Stimulated activated CD4-positive, alpha-beta T cell treated with anti-CD3 and anti-CD28 coated beads, Interleukin-4, amount 100 ng/mL, for 1 hour (primary cell): ENCODE data around the gene RREB1.
"Not testable (repeated sequence)": the region's sequence is repeated elsewhere in the genome, so short reads cannot be mapped to it uniquely, and the experiment has no call there.

Experiments used
- DNase-seq: peaks from one replicate; pipeline ENCODE4 v3.0.0-alpha.2; 2020

Gene RREB1

DNA sequence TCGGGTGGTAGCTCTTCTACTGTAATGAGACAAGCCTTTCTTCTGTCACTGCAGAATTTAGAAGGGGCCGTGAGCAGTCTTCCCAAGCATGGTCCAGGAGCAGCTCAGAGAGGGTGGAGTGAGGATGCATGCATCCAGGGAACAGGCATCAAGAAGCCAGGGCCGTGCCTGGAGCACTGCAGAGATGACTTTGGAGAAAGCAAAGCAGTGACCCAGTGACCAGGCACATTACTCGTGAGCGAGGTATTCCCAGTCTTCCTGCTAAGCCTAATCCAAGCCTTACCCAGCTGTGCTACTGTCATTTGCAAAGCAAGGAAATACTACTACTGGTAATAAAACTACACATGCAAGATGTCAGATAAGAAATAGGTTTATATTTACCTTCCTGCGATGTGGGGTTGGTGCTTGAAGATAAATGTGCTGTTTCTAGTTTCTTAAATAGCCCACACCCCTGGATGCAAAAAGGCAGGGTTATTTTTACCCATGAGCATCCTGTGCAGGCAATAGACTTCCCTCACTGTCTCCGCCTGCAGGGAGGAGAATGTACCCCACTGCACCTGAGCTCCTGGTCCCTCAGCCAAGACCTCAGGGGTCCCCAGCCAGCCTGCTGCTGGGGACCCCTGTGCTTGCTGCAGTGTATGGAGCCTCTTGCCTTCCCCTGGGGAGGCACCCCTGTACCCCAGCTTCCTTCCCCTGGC, 142.3 kb downstream of the RREB1 start:
- DNase-seq = no peak

DNA sequence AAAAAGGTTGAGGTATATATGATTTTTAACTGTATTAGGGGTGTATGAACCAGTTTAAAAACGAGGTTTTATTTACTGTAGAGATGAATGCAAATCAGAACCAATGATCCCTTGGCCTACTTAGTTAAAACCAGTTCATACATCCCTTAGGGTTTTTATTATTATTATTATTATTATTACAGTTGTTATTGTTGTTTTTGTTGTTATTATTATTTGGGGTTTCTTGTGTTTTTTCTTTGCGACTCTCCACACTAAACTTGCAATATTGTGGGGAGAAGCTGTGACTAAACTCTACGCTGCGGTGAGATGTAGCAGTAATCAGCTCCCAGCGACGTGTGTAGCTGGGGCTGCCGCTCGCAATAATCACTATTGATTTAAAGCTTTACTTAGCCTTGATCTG, 143.1 kb downstream of the RREB1 start:
- no peak for DNase-seq

DNA sequence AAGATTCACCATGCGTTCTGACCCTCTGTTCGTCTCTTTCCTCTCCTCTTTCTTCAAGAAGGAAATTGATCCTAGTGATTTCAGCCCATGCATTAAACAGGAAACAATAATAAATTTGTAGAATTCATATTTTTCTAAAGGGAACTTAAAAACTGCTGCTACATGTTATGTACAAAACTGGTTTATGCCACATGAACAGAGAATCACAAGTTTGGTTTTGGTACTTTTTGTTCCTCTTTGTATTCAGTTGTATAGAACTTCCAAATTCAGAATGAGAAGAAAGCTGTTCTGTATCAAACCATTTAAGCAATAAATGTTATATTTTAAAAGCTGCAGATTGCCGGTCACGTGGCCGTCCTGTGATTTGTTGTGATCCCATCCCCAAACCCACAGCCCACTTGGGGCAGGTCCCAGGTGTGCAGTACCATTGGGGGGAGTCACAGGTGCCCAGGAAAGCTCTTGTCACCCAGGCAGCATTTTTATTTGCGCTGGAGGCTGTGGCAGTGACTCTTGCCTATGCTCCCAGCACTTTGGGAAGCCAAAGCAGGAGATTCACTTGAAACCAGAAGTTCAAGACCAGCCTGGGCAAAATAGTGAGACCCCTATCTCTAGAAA, 144.0 kb downstream of the RREB1 start:
- no peak for DNase-seq

DNA sequence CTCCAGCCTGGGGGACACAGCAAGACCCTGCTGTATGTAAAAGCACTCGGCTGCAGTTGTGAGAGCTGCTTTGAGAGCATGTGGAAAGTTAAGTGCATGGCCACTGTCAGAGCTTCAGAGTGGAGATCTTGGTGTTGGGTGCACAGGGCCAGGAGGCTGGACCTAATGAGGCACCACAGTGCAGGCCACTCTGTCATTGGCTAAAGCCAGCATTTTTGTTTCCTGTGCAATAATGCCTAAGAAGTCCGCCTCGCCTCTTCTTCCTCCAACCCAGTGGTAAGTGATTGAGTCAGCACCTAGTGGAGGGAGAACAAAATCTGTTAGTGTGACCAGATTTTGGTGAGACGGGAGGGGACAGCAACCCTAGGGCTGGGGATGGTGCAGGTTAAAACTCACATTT, 144.6 kb downstream of the RREB1 start:
- DNase-seq = no peak

DNA sequence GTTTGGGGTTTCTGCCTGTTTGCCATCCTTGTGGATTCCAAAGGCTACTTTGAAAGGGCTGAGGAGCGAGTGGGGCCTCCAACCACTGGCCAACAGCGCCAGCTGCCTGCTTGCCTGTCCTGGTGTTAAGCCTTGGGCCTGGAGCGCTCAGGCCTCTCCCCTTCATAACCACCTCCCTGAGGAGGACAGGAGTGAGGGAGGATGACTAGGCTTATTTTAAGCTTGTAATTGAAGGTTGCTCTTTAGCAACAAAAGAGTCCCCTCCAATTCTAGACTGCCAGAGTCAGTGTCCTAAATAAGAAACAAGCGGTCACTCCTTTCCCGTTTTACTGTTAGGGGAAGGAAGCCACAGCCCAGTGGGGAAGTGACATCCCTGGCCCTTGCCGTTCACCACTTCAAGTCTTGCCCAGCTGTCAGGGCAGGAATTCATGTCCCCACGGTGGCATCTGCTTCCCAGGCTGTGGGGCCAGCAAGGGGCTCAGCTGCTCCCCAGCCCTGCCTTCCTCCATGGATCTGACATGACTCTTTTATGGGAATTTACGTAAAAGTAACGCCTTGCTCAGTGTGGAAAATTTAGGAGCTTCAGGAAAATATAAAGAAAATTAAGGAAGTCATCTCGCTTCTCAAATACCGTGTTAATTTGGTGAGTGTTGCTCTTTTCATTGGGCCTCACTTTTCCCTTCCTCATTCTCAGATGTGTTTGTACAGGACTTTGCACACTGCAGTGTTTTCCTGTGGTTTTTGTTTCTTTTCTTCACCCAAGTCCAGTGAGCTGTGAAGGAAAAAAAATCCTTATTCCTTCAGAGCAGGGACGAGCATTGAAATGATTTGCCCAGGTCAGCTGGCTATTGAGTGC, 147.4 kb downstream of the RREB1 start:
- DNase-seq = no peak

DNA sequence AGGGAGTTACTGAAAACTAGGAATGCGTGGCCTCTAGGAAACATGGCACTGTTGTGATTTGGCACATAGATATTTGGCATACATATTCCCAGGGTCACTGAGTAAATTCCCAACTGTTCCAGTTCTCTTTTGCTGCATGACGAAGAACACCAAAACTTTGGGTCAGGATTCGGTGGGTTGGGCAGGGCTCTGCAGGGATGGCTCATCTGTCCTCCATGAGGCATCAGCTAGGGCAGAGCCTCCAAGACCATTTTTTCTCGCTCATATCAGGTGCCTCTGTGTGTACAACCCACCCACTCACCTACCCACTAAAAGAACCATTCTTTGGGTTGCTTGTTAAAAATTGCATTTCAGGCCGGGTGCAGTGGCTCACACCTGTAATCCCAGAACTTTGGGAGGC, 148.2 kb downstream of the RREB1 start:
- DNase-seq = no peak

DNA sequence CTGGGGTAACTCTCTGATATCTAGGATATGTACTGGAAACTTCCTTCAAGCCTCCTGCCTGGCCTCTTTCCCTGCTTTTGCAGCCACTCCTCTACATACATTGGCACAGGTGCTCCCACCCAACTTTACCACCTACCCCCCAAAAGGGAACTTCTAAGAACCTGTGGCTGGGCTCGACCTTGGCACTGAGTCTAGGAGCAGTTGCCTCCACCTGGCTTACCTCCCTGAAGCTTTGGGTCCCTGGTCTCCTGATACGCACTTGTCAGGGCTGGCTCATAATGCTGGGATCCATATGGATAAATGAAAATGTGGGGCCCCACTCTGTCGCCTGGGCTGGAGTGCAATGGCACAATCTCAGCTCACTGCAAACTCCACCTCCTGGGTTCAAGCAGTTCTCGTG, 149.0 kb downstream of the RREB1 start:
- DNase-seq = no peak

DNA sequence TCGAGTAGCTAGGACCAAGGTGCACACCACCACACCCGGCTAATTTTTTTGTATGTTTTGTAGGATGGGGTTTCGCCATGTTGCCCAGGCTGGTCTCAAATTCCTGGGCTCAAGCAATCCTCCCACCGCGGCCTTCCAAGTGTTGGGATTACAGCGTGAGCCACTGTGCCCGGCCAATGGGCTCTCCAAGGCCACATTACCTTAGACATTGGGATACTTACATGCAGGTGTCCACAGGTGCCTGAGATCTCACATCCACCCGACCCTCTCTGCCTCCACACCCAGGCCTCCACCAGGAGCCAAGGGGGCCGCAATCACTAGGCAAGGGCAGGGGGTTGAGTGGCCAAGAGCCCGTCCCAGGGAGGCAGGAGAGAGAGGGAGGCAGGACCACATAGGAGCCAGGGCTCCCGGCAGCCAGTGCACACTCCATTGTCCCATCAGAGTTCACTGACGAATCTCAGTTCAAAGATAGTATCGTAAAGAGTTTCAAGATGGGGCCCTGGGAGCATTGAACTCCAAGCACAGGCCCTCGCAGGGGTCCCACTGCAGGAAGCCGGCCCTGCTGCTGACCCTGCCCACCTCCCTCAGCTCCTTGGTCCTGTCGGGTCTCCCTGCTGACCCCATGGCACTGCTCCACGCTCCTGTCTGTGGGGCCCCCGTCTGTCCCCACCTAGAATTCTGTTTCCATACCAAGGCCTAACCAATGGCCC, 149.9 kb downstream of the RREB1 start:
- no peak for DNase-seq

DNA sequence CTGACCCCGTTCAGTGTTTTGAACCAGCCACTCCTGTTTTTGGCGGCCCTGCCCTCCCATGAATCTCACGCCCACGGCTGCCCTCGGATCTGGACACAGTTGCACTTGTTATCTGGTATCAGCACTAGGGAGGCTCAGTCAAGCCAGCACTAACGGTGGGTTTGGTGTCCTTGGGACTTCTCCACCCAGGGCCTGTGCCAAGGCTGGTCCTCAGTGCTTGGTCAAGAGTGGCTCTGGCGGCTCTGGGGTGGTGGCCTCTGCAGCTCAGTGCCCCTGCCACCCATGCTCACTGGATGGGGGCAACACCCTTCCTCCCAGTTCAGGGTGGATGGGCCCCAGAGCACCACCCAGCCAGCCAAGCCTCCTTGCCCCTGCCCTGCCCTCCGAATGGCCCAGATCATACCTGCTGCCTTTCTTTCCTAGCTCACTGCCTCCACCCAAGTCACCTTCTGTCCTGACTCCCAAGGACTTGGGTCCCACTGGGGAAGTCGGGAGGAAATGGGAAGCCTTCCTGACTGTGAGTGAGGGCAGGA, 150.5 kb downstream of the RREB1 start:
- DNase-seq = no peak

DNA sequence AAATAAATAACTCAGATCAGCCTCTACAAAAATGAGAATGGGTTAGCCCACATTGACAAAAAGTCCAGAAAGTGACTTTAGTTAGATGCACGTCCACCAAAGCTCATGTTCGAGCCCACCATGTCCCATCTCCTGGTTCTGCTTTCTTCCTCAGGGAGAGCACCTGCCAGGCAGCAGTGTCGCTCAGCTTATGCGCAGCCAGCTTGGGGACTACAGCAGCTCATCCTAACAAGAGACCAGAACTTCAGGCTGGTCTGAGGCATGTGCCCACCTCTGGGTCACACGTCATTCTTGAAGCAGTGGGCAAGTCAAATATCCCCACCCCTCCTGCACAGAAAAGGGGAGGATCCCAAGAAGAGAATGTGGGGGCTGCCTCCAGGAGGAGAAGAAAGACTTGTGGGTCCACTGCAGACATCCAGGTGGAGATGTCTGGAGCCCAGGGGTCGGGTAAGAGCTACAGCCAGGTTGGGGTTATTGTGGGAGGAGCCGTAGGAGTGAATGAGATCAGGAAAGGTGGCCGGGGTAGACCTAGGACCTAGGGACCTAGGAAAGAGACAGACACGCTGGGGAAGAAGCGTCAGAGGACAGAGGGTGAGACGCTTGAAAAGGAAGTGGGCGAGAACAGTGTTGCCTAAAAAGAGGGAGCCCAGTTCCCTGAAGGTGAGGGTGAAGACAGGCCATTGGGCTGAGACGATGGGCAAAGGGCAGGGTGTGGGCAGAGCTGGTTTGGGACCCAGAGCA, 152.7 kb downstream of the RREB1 start:
- DNase-seq = no peak

DNA sequence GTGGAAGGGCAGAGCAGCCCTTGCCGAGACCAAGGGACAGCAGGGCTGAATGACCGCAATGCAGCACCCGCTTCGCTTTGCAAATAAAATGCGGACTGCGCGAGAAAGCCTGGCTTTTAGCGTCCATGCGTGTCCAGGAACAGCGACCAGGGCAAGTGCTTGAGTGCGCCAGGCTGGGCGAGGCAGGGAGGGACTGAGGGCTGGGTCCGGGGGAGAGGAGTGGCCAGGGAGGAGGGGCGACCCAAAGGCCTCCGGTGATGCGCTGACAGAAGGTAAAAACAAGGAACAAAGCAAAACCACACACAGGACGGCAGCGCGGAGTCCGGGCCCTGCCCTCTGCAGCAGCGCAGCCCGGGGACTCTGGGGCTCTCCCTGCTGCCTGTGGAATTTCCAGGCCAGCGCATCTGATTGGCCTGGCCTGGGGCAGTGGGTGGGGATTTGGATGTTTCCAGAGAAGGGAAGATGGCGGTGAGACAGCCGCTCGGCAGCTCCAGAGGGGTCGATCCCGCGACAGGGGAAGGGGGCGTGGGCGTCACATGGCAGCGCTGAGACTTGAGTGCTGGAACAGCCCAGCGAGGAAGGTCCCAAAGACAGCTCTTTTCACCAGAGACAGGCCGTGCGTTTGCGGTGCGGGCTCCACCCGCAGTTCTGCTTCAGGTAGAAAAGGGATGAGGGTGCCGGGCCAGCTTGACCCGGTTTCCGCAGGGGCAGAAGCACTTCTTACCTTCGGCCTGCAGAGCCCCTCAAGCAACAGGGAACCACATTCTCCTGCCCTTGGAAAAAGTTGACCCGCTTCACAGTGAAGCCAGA, 153.5 kb downstream of the RREB1 start:
- DNase-seq = peak; percentile 61

DNA sequence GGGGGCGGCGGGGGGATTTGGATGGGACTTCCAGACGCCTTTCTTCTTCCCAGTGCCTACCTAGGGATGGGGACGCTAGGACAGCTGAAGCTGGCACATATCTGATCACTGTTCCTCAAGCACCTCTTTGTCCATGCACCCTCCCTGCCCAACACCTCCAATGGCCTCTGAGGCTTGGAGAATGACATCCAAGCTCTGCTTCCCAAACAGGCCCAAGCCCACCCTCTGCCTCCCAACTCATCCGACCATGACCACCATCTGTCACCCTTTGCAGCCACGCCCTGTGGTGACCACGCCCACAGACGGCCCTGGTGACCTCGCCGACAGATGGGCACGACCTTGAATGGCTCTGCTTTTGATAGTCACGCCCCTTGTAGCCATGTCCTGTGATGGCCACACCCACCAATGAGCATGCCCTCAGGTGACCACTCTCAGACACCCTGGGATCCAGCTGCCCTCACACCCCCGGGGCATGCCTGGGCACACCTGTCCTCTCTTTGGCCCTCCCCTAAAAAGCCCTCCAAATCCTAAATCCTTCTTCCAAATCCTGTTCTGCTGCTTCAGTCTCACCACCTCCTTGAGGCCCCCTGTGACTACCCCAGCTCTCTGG, 154.2 kb downstream of the RREB1 start:
- DNase-seq = no peak

DNA sequence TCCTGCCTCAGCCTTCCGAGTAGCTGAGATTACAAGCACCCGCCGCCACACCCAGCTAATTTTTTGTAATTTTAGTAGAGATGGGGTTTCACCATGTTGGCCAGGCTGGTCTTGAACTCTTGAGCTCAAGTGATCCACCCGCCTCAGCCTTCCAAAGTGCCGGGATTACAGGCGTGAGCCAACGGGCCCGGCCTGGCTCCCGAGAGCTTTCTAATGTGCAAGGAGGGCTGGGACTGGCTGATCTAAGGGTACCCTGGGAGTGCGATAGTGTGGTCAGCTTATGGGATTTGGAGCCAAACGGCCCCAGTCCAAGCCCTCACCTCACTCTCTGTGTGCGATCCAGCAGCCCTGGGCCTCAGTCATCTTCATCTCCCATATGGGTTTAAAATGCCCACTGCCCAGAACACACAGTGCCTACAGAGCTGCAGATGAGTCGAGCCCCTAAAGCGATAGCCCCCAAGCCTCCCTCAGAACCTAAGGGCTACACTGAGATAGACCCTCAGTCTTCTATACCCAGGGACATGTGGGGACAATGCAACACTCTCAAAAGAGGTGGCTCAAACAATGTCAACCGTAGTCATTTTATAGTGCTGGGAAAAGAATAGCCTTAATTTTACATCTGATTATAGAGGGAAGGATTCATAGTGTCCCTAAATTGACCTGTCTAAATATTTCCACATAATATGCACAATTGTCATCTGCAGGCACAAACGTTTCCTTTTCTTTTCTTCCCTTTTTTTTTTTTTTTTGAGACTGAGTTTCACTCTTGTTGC, 155.2 kb downstream of the RREB1 start:
- DNase-seq = no peak

DNA sequence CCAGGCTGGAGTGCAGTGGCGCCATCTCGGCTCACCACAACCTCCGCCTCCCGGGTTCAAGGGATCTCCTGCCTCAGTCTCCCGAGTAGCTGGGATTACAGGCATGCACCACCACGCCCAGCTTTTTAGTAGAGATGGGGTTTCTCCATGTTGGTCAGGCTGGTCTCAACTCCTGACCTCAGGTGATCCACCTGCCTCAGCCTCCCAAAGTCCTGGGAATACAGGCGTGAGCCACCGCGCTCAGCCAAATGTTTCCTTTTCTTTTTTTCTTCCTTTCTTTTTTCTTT, 155.7 kb downstream of the RREB1 start:
- not testable (repeated sequence) for DNase-seq

DNA sequence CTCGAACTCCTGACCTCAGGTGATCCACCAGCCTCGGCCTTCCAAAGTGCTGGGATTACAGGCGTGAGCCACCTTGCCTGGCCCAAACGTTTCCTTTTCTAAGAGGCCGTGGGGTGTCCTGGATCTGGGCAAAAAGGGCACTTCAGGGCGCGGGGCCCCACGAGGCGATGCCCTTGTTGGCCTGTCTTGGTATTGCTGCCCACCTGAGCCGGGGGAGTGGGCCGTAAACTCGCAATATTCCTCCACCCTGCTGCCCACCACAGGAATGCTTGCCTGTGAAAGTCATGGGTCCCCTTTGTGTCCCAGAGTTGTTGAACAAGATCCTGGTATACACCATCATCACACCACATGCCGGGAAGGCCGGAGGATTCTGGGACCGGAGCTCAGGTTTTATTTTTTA, 156.3 kb downstream of the RREB1 start:
- no peak for DNase-seq

DNA sequence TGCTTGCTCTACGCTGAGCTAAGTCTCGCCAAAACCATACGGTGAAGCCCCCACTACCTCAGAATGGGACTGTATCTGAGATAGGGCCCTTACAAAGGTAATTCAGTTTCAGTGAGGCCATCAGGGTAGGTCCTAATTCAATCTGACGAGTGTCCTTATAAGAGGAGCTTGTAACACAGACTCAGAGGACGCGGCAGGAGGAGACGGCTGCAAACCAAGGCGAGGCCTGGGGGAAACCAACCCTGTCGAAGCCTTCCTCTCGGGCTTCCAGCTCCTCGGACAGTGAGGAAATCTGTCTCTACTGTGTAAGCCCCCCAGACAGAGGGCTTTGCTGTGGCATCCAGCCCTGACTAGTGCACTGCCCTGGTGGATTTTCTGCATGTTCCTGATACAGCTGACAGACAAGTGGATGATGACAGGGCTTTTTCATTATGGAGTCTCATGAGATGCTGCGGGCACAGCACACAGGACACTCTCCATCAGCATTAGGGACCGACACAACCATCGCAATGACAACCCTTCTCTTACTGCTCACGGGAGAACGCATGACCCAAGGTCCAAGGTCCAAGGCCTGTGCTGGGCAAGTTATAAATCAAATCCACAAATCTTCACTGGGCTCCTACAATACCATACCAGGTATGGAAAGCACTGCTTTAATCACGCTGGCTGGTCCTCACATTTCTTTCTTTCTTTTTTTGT, 157.1 kb downstream of the RREB1 start:
- no peak for DNase-seq

DNA sequence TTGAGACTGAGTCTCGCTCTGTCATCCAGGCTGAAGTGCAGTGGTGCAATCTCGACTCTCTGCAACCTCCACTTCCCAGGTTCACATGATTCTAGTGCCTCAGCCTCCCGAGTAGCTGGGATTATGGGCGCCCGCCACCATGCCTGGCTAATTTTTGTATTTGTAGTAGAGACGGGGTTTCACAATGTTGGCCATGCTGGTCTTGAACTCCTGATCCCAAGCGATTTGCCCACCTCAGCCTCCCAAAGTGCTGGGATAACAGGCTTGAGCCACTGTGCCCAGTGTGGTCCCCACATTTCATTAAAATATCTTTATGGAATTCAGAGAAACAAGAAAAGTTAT, 157.6 kb downstream of the RREB1 start:
- DNase-seq = not testable (repeated sequence)

DNA sequence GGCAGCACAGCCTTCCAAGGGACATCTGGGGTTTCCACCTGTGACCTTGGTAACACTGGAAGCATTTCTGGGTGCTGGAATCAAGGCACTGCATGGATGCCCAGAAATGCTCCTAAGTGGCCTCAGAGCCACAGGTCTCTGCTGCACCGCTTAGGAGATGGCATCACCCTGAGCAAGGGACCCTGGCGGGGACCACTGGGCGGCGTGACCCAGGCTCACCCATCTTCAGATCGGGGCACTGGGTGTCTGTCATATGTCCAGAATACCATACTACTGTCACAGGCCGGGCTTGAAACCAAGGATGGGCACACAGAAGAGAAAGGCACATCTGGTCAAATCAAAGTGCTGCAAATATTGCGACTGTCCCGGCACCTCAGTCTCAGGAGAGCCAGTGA, 159.3 kb downstream of the RREB1 start:
- no peak for DNase-seq

DNA sequence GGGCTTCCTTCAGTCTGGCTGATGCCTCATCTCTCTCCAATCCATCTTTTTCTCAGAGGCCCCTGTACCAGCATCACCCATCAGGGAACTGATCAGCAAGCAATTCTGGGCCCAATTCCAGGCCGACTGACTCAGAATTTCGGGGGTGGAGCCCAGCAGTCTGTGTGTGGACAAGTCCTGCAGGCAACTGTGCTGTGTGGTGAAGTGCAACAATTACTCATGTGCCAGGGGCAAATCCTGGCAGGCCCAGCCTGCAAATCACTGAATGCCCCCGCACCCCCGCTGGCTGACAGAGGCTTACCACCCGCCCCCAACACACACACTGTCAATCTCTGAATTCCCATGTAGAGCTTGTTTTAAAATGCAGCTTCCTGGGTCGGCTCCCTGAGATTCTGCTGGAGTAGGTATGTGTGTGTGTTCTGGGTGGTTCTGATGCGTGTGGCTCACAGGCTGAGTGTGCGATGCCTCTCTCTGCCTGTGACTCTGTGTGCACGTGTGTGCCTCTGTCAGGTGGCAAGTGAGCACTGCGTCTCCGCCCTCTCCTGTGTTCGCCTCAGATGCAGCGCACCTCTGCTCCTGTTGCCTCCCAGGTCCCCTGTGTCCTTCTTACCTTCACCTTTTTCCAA, 159.8 kb downstream of the RREB1 start:
- DNase-seq = no peak
